Thyroid gland (tissue), 4 donors: ENCODE measurements around the gene ISY1.
"Not testable (repeated sequence)": the region's sequence is repeated elsewhere in the genome, so short reads cannot be mapped to it uniquely, and the experiment has no call there.

Experiments used
- POLR2A ChIP-seq, 2 donors: fragments of 450-650 bp; IDR thresholded peaks; one replicate each; pipeline ENCODE4 v1.6.1; 2017; ENCODE audit warnings: antibody characterized with exemption in 2 of 2, mild to moderate bottlenecking in 2 of 2, moderate library complexity in 1 of 2
- TF ChIP-seq, protein P1 (sequence below), 6 experiments: fragments of 200-600 bp in 3 of 6; fragments of 450-650 bp in 3 of 6; sonication (generic) in 3 of 6; IDR thresholded peaks; one replicate each; pipeline ENCODE4 v1.5.1; 2016 to 2019; ENCODE audit warnings: antibody characterized with exemption in 6 of 6, mild to moderate bottlenecking in 2 of 6, inconsistent platforms in 1 of 6, moderate library complexity in 1 of 6

DNA sequence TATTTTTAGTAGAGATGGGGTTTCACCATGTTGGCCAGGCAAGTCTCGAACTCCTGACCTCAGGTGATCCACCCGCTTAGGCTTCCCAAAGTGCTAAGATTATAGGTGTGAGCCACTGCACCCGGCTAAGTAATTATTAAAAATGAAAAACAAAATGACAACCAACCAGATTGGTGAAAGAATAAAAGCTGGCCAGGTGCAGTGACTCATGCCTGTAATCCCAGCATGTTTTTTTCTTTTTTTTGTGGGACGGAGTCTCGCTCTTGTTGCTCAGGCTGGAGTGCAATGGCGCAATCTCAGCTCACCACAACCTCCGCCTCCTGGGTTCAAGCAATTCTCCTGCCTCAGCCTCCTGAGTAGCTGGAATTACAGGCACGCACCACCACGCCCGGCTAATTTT, 24.6 kb downstream of the ISY1 start:
- TF ChIP-seq, protein P1, sequence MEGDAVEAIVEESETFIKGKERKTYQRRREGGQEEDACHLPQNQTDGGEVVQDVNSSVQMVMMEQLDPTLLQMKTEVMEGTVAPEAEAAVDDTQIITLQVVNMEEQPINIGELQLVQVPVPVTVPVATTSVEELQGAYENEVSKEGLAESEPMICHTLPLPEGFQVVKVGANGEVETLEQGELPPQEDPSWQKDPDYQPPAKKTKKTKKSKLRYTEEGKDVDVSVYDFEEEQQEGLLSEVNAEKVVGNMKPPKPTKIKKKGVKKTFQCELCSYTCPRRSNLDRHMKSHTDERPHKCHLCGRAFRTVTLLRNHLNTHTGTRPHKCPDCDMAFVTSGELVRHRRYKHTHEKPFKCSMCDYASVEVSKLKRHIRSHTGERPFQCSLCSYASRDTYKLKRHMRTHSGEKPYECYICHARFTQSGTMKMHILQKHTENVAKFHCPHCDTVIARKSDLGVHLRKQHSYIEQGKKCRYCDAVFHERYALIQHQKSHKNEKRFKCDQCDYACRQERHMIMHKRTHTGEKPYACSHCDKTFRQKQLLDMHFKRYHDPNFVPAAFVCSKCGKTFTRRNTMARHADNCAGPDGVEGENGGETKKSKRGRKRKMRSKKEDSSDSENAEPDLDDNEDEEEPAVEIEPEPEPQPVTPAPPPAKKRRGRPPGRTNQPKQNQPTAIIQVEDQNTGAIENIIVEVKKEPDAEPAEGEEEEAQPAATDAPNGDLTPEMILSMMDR (IDR thresholded peaks at IDR 0.05): not testable (repeated sequence)
- TF ChIP-seq POLR2A (IDR thresholded peaks at IDR 0.05): not testable (repeated sequence)
